Brain (organoid and tissue), 1 donor: Measurements from ENCODE around the gene LACRT. TPM values are rescaled to one million over a fixed set of nuclear protein-coding genes. Genes with fewer than 3 reads are reported as not detected.

Experiments used
- polyA plus RNA-seq: library from polyadenylated mRNA; stranded (reverse); fragments of 350-450 nt; fragmentation: Illumina TruSeq; extraction: RNeasy Lipid Tissue Mini Kit (QIAGEN cat#74804); gene quantifications from one replicate; pipeline ENCODE4 v1.2.3, GENCODE V29; 2015; ENCODE audit warnings: low read depth, low replicate concordance; ENCODE audit not compliant: insufficient read depth

Gene LACRT
- polyA plus RNA-seq, 1 donor from 2014 or later = not detected

Other genes starting within 250 kb of the LACRT start
- gene ITGA5, start 215.6 kb downstream of the LACRT start, polyA plus RNA-seq = 12.0 TPM
- gene GTSF1, start 161.3 kb downstream of the LACRT start, polyA plus RNA-seq = not detected
- gene NCKAP1L, start 137.1 kb downstream of the LACRT start, polyA plus RNA-seq = 2.0 TPM
- 17.9 TPM for gene PDE1B, start 85.3 kb downstream of the LACRT start, polyA plus RNA-seq
- gene PPP1R1A, start 46.2 kb downstream of the LACRT start, polyA plus RNA-seq = 16.0 TPM
- gene DCD, start 13.5 kb upstream of the LACRT start, polyA plus RNA-seq = not detected
- gene MUCL1, start 219.6 kb upstream of the LACRT start, polyA plus RNA-seq = not detected